Measurements from ENCODE around the gene KATNBL1.

Gene KATNBL1

GRCh38 chr15:34116620-34117019, 93.3 kb downstream of the KATNBL1 start:
- no peak for DNase-seq (ENCODE audit: low read depth)

GRCh38 chr15:34114739-34115138, 95.2 kb downstream of the KATNBL1 start:
- no peak for DNase-seq (ENCODE audit: low read depth)

- DNase-seq (ENCODE audit: low read depth) = no peak
Observed at GRCh38 chr15:34114215-34114614, 95.7 kb downstream of the KATNBL1 start.

- no peak for DNase-seq (ENCODE audit: low read depth)
Observed at GRCh38 chr15:34111488-34111887, 98.4 kb downstream of the KATNBL1 start.

- DNase-seq (ENCODE audit: low read depth) = no peak
Observed at GRCh38 chr15:34109797-34110663, 99.9 kb downstream of the KATNBL1 start.

GRCh38 chr15:34107315-34107714, 102.6 kb downstream of the KATNBL1 start:
- no peak for DNase-seq (ENCODE audit: low read depth)

GRCh38 chr15:34106423-34106822, 103.5 kb downstream of the KATNBL1 start:
- no peak for DNase-seq (ENCODE audit: low read depth)

GRCh38 chr15:34102175-34102925, 107.5 kb downstream of the KATNBL1 start:
- no peak for DNase-seq (ENCODE audit: low read depth)

- DNase-seq (ENCODE audit: low read depth) = peak; percentile 99
Observed at GRCh38 chr15:34101366-34102174, 108.3 kb downstream of the KATNBL1 start, which contains the start of the genes EMC7 and PGBD4. TSS of gene EMC7 (minus strand) at chr15:34101862. CDS start at chr15:34101839, 23 bp downstream. TSS of gene PGBD4 (plus strand) at chr15:34102083. CDS start at chr15:34102532, 449 bp downstream.

- DNase-seq (ENCODE audit: low read depth) = no peak
Observed at GRCh38 chr15:34099914-34100313, 110.0 kb downstream of the KATNBL1 start.
